ENCODE results near the gene SYNE3. TPM values are rescaled to one million over a fixed set of nuclear protein-coding genes. Genes with fewer than 3 reads are reported as not detected.
A peak's percentile ranks its signal among the peaks of the same experiment; 100 is the strongest.

The SYNE3 gene
- total and polyA plus RNA-seq, 2 experiments from 2014 or later: 0.16 to 2.4 TPM

DNA sequence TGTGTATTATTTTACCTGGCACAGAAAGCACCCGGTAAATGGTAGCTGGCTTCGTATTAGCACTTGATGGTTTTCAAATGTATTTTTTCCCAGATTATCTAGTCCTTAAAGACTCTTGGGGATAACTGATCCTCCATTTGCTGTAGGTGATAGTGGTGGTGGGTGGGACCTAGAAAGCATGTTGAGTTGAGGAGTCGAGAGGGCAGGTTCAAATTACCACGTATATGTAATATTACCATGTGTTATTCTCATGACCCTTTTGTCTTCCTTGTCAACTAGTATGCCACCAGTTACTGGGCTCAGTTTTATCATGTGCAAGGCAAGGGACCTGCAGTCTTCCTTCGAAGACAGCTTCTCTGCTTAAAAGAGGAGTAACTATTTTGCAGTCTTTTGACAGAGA is 20.2 kb upstream of the SYNE3 start:
- Histone ChIP-seq H3K4me2 (peak overlapping the region; percentile 88), H4K20me1 (ENCODE audit: insufficient read depth, poor library complexity, severe bottlenecking) (peaks cover 32% of the 10 kb centered on the region), H3K4me1 (ENCODE audit: insufficient read depth) (peaks cover 43% of the 10 kb centered on the region), H2AFZ (no peak overlapping the region), H3K9me2 (replicated peaks; ENCODE audit: insufficient read depth) (no peaks in the 10 kb centered on the region), H3K9me3 (ENCODE audit: low read depth) (no peaks in the 10 kb centered on the region), H3K27me3 (no peaks in the 10 kb centered on the region), H3K4me3 (no peak overlapping the region), H3K36me3 (replicated peaks; ENCODE audit: insufficient read depth, low read depth) (no peaks in the 10 kb centered on the region), H3K27ac (no peak overlapping the region), H3K79me2 (peaks cover 90% of the 10 kb centered on the region)
- WGBS (ENCODE audit: low lambda C conversion rate, missing lambda C conversion rate): 73% methylated on average over 5 of the region's 5 CpGs
- no peak for DNase-seq (ENCODE audit: low spot score)
- TF ChIP-seq EZH2phosphoT487 (IDR thresholded peaks at IDR 0.05; ENCODE audit: low read depth, severe bottlenecking, unreplicated experiment): no peak
- no peak for TF ChIP-seq CTCF (IDR thresholded peaks at IDR 0.05; ENCODE audit: poor library complexity)
- TF ChIP-seq EZH2 (IDR thresholded peaks at IDR 0.05; ENCODE audit: borderline replicate concordance): no peak

DNA sequence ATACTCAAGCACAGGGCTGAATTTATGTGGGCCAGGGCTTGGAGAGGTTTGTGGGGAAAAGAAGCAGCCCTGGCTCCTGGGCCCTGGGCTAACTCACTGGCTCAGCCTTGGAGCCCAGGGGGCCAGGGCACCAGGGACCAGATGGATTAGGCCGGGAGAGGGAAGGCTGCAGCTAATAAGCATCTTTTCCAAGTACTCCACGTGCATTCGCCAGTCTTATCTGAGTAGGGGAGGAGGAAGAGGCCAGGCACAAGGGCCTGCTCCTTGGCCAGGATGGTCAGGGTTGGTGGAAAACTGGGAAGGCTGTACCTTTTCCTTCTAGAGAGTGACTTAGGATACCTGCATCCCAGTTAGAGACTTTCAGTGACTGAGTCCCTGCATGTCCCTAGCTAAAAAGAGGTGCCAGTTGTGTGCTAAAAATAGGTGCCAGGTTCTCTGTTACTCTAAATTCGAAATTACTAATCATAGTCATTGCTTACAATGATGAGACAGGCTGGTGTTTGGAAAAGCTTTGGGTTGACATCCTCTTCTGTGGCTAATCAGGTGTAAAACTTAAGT is 19.7 kb upstream of the SYNE3 start:
- peaks cover 27% of the 10 kb centered on the region for H4K20me1 ChIP-seq (ENCODE audit: insufficient read depth, poor library complexity, severe bottlenecking)
- 32% methylated on average over 4 of the region's 4 CpGs for WGBS (ENCODE audit: low lambda C conversion rate, missing lambda C conversion rate)

GRCh38 chr14:95535226-95536021 is 19.0 kb upstream of the SYNE3 start:
- Histone ChIP-seq H2AFZ (peak overlapping the region; percentile 40), H3K9me2 (replicated peaks; ENCODE audit: insufficient read depth) (no peaks in the 10 kb centered on the region), H3K27ac (peak overlapping the region; percentile 53), H3K4me2 (peak overlapping the region; percentile 88), H3K36me3 (replicated peaks; ENCODE audit: insufficient read depth, low read depth) (no peaks in the 10 kb centered on the region), H3K27me3 (no peaks in the 10 kb centered on the region), H3K4me1 (ENCODE audit: insufficient read depth) (peaks cover 49% of the 10 kb centered on the region), H3K4me3 (peak overlapping the region; percentile 41), H3K79me2 (peaks cover 90% of the 10 kb centered on the region), H3K9me3 (ENCODE audit: low read depth) (no peaks in the 10 kb centered on the region), H4K20me1 (ENCODE audit: insufficient read depth, poor library complexity, severe bottlenecking) (peaks cover 24% of the 10 kb centered on the region)
- TF ChIP-seq EZH2phosphoT487 (IDR thresholded peaks at IDR 0.05; ENCODE audit: low read depth, severe bottlenecking, unreplicated experiment) (no peak), EZH2 (IDR thresholded peaks at IDR 0.05; ENCODE audit: borderline replicate concordance) (no peak), CTCF (IDR thresholded peaks at IDR 0.05; ENCODE audit: poor library complexity) (peak; percentile 4)
- DNase-seq (ENCODE audit: low spot score): peak; percentile 48
- 3% methylated on average over 36 of the region's 52 CpGs for WGBS (ENCODE audit: low lambda C conversion rate, missing lambda C conversion rate)

More for the DNA sequence above, 19.7 kb upstream of the SYNE3 start:
- H3K9me2 ChIP-seq (replicated peaks; ENCODE audit: insufficient read depth): no peaks in the 10 kb centered on the region
- H3K27ac ChIP-seq: peak overlapping the region; percentile 53
- H3K36me3 ChIP-seq (replicated peaks; ENCODE audit: insufficient read depth, low read depth): no peaks in the 10 kb centered on the region
- TF ChIP-seq EZH2phosphoT487 (IDR thresholded peaks at IDR 0.05; ENCODE audit: low read depth, severe bottlenecking, unreplicated experiment) (no peak), EZH2 (IDR thresholded peaks at IDR 0.05; ENCODE audit: borderline replicate concordance) (no peak), CTCF (IDR thresholded peaks at IDR 0.05; ENCODE audit: poor library complexity) (no peak)
- H3K4me2 ChIP-seq: peak overlapping the region; percentile 88
- DNase-seq (ENCODE audit: low spot score): no peak
- no peaks in the 10 kb centered on the region for H3K9me3 ChIP-seq (ENCODE audit: low read depth)
- no peaks in the 10 kb centered on the region for H3K27me3 ChIP-seq
- H2AFZ ChIP-seq: no peak overlapping the region
- H3K4me1 ChIP-seq (ENCODE audit: insufficient read depth): peaks cover 45% of the 10 kb centered on the region
- peak overlapping the region; percentile 41 for H3K4me3 ChIP-seq
- peaks cover 90% of the 10 kb centered on the region for H3K79me2 ChIP-seq

All from hepatocyte (in vitro differentiated cells).